ENCODE results near the gene PPP1R14D.
A peak's percentile ranks its signal among the peaks of the same experiment; 100 is the strongest.

PPP1R14D gene

DNA sequence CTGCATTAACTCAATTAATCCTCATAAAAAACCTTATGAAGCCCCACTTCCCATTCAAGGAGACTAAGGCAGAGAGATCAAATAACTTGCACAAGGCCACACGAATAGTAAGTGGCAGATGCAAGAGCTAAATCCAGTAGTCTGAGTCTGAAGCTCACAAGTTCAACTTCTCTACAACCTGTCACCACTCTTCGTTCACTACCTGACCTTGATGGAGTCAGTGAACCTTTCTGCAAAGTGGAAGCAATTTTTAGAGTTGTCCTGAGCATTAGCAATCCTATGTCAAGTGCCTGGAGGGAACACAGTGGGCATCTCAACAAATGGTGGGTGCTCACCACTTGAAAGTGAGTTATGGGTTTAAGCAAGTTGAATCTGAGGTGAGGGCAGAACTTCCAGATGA lies 13.2 kb upstream of the PPP1R14D start:
- DNase-seq (ENCODE audit: low spot score), result no peak
- ChIA-PET POLR2A (ENCODE audit: low non-redundant PET) (no interaction called here), CTCF (no interaction called here)
- no peak overlapping the region for H3K27ac ChIP-seq
- TF ChIP-seq, protein P1, sequence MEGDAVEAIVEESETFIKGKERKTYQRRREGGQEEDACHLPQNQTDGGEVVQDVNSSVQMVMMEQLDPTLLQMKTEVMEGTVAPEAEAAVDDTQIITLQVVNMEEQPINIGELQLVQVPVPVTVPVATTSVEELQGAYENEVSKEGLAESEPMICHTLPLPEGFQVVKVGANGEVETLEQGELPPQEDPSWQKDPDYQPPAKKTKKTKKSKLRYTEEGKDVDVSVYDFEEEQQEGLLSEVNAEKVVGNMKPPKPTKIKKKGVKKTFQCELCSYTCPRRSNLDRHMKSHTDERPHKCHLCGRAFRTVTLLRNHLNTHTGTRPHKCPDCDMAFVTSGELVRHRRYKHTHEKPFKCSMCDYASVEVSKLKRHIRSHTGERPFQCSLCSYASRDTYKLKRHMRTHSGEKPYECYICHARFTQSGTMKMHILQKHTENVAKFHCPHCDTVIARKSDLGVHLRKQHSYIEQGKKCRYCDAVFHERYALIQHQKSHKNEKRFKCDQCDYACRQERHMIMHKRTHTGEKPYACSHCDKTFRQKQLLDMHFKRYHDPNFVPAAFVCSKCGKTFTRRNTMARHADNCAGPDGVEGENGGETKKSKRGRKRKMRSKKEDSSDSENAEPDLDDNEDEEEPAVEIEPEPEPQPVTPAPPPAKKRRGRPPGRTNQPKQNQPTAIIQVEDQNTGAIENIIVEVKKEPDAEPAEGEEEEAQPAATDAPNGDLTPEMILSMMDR (conservative IDR thresholded peaks at IDR 0.05; ENCODE audit: low read depth), result no peak

DNA sequence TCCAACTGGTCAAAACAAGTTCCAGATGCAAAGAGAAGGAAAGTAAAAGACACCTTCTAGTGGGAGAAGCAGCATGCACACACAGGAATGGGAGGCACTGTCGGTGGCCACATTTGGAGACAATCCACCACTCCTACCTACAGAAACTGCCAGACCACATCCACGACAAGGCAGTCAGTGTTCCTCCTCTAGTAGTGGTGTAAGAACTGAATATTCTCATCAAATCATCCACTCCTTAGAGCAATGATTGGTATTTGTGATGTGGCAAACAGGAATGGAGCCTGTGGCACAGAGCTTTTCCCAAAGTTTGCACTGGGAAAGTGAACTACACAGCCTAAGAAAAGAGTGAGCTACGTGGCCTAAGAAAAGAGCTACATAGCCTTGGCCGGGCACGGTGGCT lies 10.2 kb upstream of the PPP1R14D start:
- peak overlapping the region; percentile 1; the same call in 1 of the 2 replicates for H3K27ac ChIP-seq
- POLR2A ChIA-PET (ENCODE audit: low non-redundant PET), result no interaction called here
- TF ChIP-seq, protein P1 (conservative IDR thresholded peaks at IDR 0.05; ENCODE audit: low read depth), result no peak
- DNase-seq (ENCODE audit: low spot score), result no peak
- CTCF ChIA-PET, result interaction anchor here (1.1 kb wide), 2 partner anchors 21 to 69 kb away, joined by 3 read pairs; no protein-coding TSS in a partner anchor

DNA sequence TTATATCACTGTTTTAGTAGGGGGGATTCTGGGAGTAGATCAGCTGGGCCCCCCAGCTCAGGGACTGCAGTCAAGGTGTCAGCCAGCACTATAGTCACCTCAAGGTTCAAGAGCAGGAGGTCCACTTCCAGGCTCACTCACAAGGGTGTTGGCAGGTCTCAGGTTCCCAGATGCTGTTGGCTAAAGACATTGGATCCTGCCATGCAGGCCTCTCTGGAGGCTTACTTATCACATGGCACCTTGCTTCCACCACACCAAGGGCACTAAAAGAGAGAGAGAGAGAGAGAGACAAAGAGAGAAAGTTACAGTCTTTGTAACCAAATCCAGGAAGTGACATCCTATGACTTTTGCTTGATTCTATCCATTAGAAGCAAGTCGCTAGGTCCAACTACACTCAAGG lies 7.5 kb upstream of the PPP1R14D start:
- POLR2A ChIA-PET (ENCODE audit: low non-redundant PET), result no interaction called here
- CTCF ChIA-PET, result interaction anchor here (0.8 kb wide), 1 partner anchor 60 kb away, joined by 4 read pairs; no protein-coding TSS in a partner anchor
- no peak for DNase-seq (ENCODE audit: low spot score)
- peak overlapping the region; percentile 71 for H3K27ac ChIP-seq
- TF ChIP-seq, protein P1 (conservative IDR thresholded peaks at IDR 0.05; ENCODE audit: low read depth), result no peak

DNA sequence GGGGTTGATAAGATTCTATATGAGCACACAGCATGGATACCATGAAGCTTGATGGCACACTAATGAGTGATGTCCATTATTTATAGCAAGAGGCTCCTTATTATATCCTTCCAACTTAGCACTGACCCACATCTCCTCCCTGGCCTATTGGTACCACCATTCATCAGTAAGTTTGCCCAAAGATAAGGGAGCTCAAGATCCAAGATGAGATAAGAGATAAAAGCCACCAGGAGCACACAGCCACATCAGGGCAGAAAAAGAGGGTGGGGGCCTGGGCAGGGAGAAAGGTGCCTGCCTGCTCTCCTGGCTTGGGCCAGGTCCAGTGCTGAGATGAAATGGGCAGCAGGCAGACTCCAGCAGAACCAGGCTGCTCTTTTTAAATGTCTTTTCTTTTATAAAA lies 4.4 kb upstream of the PPP1R14D start:
- H3K27ac ChIP-seq, result peak overlapping the region; percentile 24; the same call in 1 of the 2 replicates
- POLR2A ChIA-PET (ENCODE audit: low non-redundant PET), result no interaction called here
- DNase-seq (ENCODE audit: low spot score), result no peak
- CTCF ChIA-PET, result interaction anchor here (0.5 to 1.2 kb wide), 4 partner anchors 10 to 1059 kb away, joined by 3 to 8 read pairs (median 4); no protein-coding TSS in a partner anchor
- TF ChIP-seq, protein P1 (conservative IDR thresholded peaks at IDR 0.05; ENCODE audit: low read depth), result no peak

DNA sequence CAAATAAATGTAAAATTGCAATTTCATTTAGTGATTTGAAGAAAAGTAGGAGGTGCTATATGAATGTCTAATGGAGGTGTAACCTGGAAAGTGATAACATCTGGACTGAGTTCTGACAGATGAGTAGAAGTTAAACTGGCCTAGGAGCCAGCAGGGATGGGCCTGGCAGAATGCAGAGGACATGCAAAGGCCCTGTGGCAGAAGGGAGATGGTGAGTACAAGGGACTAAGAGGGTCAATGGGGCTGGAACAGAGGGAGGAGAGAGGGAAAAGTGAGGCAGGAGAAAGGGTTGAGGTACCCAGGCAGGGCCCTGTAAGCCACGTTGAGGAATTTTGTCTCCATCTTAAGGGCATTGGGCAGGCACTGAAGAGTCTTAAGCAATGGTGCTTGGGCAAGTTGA lies 3.4 kb upstream of the PPP1R14D start:
- ChIA-PET POLR2A (ENCODE audit: low non-redundant PET) (no interaction called here), CTCF (interaction anchor here (1.2 kb wide), 1 partner anchor 85 kb away, joined by 8 read pairs; no protein-coding TSS in a partner anchor)
- TF ChIP-seq, protein P1 (conservative IDR thresholded peaks at IDR 0.05; ENCODE audit: low read depth), result no peak
- no peak overlapping the region for H3K27ac ChIP-seq
- no peak for DNase-seq (ENCODE audit: low spot score)

DNA sequence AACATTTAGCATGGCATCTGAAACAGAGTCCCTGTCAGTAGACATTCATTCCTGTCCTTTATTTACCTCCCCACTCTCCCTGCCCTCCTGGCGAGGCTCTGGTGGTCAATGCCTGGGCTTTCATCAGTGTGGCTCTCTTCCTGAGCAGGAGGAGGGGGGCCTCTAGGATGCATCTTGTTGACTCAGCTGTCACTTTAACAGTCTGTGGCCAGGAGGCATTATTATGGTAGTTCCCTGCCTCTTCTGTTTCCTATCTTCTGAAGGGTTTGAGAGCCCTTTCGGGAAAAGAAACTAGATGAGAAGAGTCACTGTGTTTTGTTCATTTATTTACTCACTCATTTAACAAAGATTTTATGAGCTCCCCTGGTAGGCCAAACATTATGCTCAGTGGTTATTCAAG lies 2.4 kb upstream of the PPP1R14D start:
- POLR2A ChIA-PET (ENCODE audit: low non-redundant PET), result no interaction called here
- no peak for DNase-seq (ENCODE audit: low spot score)
- H3K27ac ChIP-seq, result no peak overlapping the region
- TF ChIP-seq, protein P1 (conservative IDR thresholded peaks at IDR 0.05; ENCODE audit: low read depth), result no peak
- CTCF ChIA-PET, result no interaction called here
